Stimulated activated CD4-positive, alpha-beta T cell treated with anti-CD3 and anti-CD28 coated beads, Interleukin-12 subunit alpha, Interleukin-12 subunit beta, amount 100 ng/mL, for 4 hours (primary cell): Measurements from ENCODE around the gene SLC5A6.
A peak's percentile ranks its signal among the peaks of the same experiment; 100 is the strongest.

Experiments
- DNase-seq: peaks from one replicate; pipeline ENCODE4 v3.0.0-alpha.2; 2020

SLC5A6 gene

DNA sequence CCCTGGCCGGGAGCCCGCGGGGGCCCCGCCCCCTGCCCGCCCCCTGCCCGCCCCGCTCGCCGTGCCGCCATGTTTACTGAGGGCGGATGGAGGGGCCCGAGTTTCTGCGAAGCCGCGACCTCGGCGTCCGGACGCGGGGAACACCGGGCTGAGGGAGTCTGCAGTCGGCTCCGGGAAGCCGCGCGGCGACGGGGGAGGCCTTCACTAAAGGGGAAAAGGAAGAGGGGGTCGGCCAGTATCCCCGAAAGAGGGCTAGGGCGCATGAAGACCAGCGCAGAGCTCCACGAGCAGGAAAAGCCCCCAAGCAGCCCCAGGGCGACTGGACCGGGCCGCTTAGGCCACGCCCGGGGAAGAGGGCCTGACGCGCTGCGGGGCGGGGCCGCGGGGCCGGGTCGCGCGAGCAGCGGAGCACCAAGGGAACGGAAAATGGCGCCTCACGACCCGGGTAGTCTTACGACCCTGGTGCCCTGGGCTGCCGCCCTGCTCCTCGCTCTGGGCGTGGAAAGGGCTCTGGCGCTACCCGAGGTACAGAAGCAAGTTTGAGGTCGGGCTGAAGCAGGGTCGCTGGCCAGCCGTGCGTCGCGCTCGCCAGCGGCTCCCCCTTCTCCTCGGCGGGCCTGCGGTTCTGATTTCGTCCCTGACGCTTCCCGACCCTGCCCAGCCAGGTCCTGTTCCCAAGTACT is at the start of gene SLC5A6, which contains the start of gene ATRAID:
TSS of gene SLC5A6 (minus strand) at position 326 of the 683 bp plus-strand sequence. CDS start 4,618 bp downstream, outside the sequence.
TSS of gene ATRAID (plus strand) at position 99 of the 683 bp plus-strand sequence. CDS start at position 427, 328 bp downstream.
- peak; percentile 87 for DNase-seq

- no peak for DNase-seq
Observed at GRCh38 chr2:27261241-27261925, 49.3 kb upstream of the SLC5A6 start.

- DNase-seq = no peak
Observed at GRCh38 chr2:27258051-27258450, 46.0 kb upstream of the SLC5A6 start.

DNA sequence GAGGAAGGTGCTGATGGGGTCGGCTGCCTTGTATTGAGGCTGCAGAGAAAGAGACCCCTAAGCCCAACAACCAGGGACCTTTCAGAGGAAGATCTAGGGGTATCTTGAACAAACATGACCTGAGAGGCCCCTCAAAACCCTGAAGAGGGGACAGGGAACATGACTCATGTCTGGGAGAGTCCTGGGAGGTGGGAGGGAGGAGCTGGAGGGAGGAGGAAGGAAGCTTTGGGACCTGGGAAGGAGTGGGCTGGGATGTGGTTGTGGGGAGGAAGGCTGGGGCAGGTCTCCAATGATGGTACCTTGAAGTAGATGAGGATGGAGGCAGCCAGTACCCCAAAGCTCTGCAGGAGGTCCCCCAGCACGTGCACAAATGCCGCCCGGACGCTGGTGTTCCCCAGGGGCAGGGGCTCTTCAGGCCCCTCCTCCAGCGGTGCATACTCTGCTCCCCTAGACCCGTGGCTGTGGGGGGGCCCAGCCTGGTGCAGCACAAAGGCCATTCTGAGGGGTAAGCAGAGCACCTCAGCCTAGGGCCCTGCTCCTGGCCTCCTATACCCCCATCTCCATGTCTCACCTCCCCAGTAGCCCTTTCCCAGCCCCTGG is 44.9 kb upstream of the SLC5A6 start:
- no peak for DNase-seq

- DNase-seq = no peak
Observed at GRCh38 chr2:27255660-27256059, 43.6 kb upstream of the SLC5A6 start.

GRCh38 chr2:27255187-27255586 is 43.1 kb upstream of the SLC5A6 start:
- no peak for DNase-seq

DNA sequence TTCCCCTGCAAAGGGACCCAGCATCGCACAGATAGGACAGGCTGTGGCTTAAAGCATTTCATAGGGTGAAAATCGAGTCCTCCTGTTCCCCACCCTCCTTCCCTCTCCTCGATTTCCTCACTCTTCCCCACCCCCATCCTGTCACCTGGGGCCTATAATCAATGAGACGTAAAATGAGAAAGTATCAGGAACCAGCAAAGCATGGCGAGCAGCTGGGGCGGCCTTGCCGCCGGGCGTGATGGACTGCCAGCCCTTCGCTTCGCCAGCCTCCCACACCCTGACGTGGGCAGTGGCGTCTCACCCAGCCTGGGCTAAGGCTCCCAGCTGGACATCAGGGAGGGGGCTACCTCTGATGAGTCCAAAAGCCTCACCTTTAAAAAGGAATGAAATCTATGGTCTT is 39.7 kb upstream of the SLC5A6 start:
- no peak for DNase-seq

DNA sequence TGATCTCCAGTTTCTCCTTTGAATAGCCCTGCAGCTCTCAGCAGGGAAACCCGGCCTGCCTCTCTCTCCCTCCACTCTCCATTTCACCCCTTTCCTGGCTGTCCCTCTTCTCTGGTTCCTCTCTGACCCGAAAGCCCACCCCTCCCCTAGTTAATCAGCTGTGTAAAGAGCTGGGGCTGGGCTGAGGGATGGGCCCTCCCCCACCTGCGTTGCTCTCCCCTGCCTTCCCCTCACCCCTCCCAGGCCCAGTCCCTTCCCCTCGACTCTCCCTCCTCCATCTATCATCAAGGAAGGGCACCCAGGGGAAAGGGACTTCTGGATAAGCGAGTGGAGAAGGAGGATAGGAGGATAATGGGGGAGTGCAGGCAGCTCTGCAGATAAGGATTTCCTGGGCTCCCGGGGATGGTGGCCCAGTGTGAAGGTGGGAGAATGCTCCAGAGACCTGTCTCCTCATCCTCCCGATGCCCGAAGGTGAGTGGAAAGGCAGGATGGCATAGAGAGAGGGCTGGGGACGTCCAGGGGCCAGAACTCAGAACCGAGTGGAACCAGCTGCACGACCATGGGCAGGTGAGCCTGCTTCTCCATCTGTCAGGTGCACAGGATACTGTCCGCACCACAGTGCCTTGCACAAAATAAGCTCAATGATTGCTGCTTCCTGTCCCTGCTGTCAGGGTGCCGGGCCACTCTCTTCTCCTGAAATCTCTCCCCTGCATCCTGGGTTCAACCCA is 38.7 kb upstream of the SLC5A6 start:
- no peak for DNase-seq

- peak; percentile 45 for DNase-seq
Observed at GRCh38 chr2:27249891-27250651, 38.0 kb upstream of the SLC5A6 start.

DNA sequence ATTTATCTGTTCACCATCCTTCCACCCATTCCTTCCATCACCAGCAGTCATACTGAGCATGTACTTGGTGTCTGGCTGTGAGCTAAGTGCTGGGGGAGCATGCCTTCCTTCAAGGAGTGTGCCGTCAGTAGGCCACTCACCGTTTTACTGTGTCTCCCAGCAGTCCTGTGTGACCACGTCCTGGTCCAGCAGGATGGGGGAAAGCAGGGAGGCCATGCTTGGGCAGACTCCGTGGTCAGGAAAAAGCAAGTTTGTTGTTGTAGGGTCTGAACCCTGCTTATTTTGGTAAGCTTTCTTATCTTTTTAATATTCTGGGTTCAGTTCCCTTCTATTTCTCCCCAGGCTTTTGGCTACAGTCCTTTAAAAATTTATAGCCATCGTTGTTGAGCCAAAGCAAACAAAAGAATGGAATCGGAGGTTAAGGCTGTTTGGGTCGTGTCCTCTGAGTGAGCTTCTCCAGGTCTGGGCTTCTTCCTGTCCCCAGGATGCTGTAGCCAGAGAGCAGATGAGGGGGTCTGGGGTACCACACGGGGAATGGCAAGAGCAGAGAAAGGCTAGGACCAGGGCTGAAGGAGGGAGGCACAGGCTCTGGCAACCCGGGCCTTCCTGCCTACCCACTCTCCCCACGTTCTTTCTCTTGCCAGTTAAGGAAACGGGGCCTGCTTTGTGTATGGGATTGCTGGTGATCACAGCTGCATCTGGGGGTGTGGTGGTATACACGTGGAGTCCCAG is 37.3 kb upstream of the SLC5A6 start:
- DNase-seq = no peak

GRCh38 chr2:27247893-27248292 is 35.8 kb upstream of the SLC5A6 start:
- DNase-seq = no peak

DNA sequence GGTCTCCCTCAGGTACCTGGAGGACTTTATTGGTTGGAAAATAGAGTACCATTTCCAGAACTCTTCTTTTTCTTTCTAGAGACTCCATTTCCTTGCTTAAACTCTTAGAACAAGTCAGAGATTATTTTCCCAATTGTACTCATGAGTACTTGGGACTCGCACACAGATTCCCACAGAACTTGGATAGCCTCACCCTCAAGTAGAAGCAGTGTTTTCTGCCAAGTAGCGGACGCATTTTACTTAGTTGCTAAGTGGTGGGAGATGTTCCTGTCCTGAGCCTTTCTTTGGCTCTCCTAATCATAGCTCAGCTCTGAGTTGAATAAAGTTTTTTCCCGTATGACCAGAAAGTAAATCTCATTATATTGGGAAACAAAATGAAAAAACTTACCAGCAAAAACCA is 33.6 kb upstream of the SLC5A6 start:
- DNase-seq = no peak

DNA sequence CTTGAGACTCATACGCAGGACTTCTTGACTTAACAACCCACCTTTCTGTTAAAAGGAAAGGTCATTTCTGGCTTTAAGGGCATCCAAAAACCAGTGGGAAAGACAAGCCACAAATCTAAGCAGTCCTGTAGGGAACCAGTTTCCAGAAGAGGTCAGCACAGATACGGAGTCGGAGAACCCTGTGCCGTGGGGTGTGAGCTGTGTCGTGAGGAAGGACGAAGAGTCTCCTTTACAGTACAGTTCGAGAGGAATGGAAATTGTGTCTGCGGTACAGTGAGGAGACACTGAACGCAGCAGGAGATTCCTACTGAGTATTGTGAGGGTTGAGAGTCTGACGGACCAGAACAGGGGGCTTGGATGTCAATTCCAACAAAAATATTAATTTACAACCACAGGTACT is 33.0 kb upstream of the SLC5A6 start:
- no peak for DNase-seq

GRCh38 chr2:27243391-27244130 is 31.5 kb upstream of the SLC5A6 start:
- no peak for DNase-seq

DNA sequence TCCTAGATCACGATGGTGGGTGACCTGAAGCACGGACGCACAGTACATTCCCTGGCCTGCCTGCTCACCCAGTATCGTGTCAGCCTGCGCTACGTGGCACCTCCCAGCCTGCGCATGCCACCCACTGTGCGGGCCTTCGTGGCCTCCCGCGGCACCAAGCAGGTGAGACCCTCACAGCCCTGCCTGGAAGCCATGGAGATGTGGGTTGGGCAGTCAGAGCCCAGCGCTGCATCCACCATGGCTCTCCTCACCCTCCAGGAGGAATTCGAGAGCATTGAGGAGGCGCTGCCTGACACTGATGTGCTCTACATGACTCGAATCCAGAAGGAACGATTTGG is 30.5 kb upstream of the SLC5A6 start:
- no peak for DNase-seq

- no peak for DNase-seq
Observed at GRCh38 chr2:27241761-27242613, 29.9 kb upstream of the SLC5A6 start.

GRCh38 chr2:27240406-27240805 is 28.3 kb upstream of the SLC5A6 start:
- no peak for DNase-seq

GRCh38 chr2:27238976-27239375 is 26.9 kb upstream of the SLC5A6 start:
- DNase-seq = no peak

DNA sequence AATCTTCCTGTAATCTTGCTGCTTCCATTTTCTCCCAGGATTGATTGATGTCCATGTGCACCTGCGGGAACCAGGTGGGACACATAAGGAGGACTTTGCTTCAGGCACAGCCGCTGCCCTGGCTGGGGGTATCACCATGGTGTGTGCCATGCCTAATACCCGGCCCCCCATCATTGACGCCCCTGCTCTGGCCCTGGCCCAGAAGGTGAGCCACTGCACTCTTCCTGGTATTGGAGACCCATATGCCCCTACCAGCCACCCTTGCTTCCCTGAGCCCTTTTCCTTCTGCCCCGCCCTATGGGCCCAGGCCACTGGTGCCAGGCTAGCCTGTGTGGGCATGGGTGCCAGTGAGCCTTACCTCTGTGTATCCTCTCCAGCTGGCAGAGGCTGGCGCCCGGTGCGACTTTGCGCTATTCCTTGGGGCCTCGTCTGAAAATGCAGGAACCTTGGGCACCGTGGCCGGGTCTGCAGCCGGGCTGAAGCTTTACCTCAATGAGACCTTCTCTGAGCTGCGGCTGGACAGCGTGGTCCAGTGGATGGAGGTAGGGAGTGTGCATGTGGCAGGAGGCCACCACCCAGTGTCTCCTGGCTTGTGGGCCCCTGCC is 25.4 kb upstream of the SLC5A6 start:
- no peak for DNase-seq

DNA sequence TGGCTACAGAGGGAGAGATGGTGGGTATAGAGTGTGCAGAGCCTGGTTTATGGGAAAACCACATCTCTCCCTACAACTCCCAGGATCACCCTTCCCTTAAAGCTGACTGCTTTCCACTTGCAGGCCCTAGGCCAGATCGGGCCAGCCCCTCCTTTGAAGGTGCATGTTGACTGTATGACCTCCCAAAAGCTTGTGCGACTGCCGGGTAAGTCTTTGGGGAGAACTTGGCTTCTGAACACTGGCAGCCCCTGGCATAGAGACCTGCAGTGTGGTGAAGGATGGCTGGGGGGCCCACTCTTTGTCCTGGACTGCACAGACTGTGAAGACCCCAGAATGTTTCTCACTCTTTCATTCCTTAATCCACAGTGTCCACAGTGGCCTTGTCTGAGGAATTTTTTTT is 24.6 kb upstream of the SLC5A6 start:
- DNase-seq = no peak
